Gastroesophageal sphincter (tissue), 4 donors: ENCODE results near the gene IRF2. TPM values are rescaled to one million over a fixed set of nuclear protein-coding genes. Genes with fewer than 3 reads are reported as not detected.

Experiments
- ATAC-seq: fragments of 150-250 bp; one replicate; pipeline ENCODE4 v1.9.1; 2016; ENCODE audit warnings: mild to moderate bottlenecking, moderate library complexity
- H3K27ac ChIP-seq, 4 donors: fragments of 200-600 bp; sonication (generic) in 3 of 4; 1 replicate in 3 of 4; 2 replicates in 1 of 4; pipeline ENCODE4 v1.5.1; 2016 to 2019
- H3K27me3 ChIP-seq: fragments of 200-600 bp; sonication (generic); one replicate; pipeline ENCODE4 v1.5.1; 2019
- H3K36me3 ChIP-seq, 2 donors: fragments of 200-600 bp; sonication (generic); one replicate each; pipeline ENCODE4 v1.5.1; 2019; ENCODE audit warnings: control low read depth in 1 of 2
- H3K4me1 ChIP-seq, 3 donors: fragments of 200-600 bp; sonication (generic); 1 replicate in 2 of 3; 2 replicates in 1 of 3; pipeline ENCODE4 v1.5.1; 2016 to 2019; ENCODE audit warnings: control low read depth in 2 of 3
- H3K4me3 ChIP-seq, 2 donors: fragments of 200-600 bp; sonication (generic); one replicate each; pipeline ENCODE4 v1.5.1; 2019; ENCODE audit warnings: mild to moderate bottlenecking in 1 of 2, moderate library complexity in 1 of 2
- H3K9me3 ChIP-seq, 3 donors: fragments of 200-600 bp; sonication (generic); one replicate each; pipeline ENCODE4 v1.5.1; 2017 to 2019; ENCODE audit warnings: control low read depth in 2 of 3
- EP300 ChIP-seq: sonication (generic); formaldehyde crosslinking; IDR thresholded peaks from one replicate; pipeline ENCODE4 v1.6.1; 2017; ENCODE audit warnings: antibody characterized with exemption, mild to moderate bottlenecking
- POLR2A ChIP-seq, 2 donors: fragments of 450-650 bp; IDR thresholded peaks; one replicate each; pipeline ENCODE4 v1.6.1; 2017; ENCODE audit warnings: antibody characterized with exemption in 2 of 2, mild to moderate bottlenecking in 2 of 2, moderate library complexity in 1 of 2
- POLR2AphosphoS5 ChIP-seq: sonication (generic); formaldehyde crosslinking; IDR thresholded peaks from one replicate; pipeline ENCODE4 v1.6.1; 2017; ENCODE audit warnings: antibody characterized with exemption
- WGBS, 2 donors: methylation state at CpG; one replicate each; pipeline ENCODE4 v1.1.5; 2018; ENCODE audit warnings: low coverage in 1 of 2; 5-methylcytosine and 5-hydroxymethylcytosine counted together
- total RNA-seq, 4 donors: library from RNA; depleted of rRNA; stranded (reverse); fragments of >200 nt; gene quantifications; one replicate each; pipeline ENCODE4 v1.1.0, GENCODE V29; 2016
- TF ChIP-seq, protein P1 (sequence below), 4 experiments: fragments of 200-600 bp in 2 of 4; fragments of 450-650 bp in 2 of 4; sonication (generic) in 1 of 4; IDR thresholded peaks; one replicate each; pipeline ENCODE4 v1.5.1; 2017 to 2019; ENCODE audit warnings: antibody characterized with exemption in 4 of 4, mild to moderate bottlenecking in 2 of 4, moderate library complexity in 2 of 4

IRF2 gene
- total RNA-seq, 4 donors from 2014 or later = 34.1 to 41.7 (median 35.4) TPM

DNA sequence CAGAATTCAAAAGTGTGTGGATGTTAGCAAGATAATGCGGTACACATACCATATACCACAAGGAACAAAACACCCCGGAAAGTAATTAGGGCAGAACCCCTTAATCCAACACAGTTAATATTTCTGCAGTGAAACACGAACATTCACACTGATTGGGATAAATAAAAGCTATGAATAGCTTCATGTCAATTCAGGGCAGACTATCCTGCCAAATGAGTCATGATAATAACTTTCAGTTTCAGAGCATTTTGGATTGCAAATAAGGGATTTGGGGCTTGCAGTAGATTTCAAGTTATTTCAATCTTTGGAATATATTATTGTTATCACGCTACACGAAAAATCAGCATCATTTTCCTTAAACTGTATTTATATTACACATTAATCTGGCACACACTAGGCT lies 24.3 kb downstream of the IRF2 start:
- no peaks in the 10 kb centered on the region for H3K27me3 ChIP-seq
- H3K27ac ChIP-seq = peak overlapping the region in 3 of 4 donors; percentile 80
- peaks cover 0 to 6% of the 10 kb centered on the region in 2 donors for H3K36me3 ChIP-seq
- ATAC-seq = no peak
- no peaks in the 10 kb centered on the region for H3K9me3 ChIP-seq
- no peak for TF ChIP-seq POLR2A (IDR thresholded peaks at IDR 0.05)
- TF ChIP-seq, protein P1, sequence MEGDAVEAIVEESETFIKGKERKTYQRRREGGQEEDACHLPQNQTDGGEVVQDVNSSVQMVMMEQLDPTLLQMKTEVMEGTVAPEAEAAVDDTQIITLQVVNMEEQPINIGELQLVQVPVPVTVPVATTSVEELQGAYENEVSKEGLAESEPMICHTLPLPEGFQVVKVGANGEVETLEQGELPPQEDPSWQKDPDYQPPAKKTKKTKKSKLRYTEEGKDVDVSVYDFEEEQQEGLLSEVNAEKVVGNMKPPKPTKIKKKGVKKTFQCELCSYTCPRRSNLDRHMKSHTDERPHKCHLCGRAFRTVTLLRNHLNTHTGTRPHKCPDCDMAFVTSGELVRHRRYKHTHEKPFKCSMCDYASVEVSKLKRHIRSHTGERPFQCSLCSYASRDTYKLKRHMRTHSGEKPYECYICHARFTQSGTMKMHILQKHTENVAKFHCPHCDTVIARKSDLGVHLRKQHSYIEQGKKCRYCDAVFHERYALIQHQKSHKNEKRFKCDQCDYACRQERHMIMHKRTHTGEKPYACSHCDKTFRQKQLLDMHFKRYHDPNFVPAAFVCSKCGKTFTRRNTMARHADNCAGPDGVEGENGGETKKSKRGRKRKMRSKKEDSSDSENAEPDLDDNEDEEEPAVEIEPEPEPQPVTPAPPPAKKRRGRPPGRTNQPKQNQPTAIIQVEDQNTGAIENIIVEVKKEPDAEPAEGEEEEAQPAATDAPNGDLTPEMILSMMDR (IDR thresholded peaks at IDR 0.05) = no peak
- TF ChIP-seq EP300 = no peak
- TF ChIP-seq POLR2AphosphoS5 = peak; percentile 53
- peaks cover 10 to 97% (median 48%) of the 10 kb centered on the region in 3 donors for H3K4me1 ChIP-seq
- WGBS, 2 donors = 14 to 37% methylated on average over 5 of the region's 5 CpGs
- no peak overlapping the region for H3K4me3 ChIP-seq

DNA sequence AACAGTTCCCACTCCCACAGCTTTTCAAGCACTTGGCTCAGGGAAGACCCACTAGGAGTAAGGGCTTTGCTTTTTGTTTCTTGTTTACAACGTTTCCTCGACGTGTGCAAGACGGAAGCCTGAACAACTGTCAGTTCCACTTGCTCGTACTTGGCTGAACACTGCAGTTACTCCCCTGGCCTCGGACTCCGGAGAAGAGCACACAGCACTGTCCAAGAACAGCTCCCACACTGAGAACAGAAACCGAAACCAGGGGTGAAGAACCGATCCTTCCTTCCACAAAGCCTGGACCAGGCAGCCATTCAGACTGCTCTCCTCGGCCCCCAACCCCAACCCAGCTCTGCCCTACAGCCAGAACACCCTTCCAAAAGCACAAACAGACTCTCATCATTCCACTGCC lies 25.5 kb downstream of the IRF2 start:
- Histone ChIP-seq H3K27me3 (no peaks in the 10 kb centered on the region), H3K4me1 (peaks cover 7 to 98% (median 41%) of the 10 kb centered on the region in 3 donors), H3K27ac (peak overlapping the region; percentile 20 to 80 (median 80)), H3K9me3 (no peaks in the 10 kb centered on the region), H3K36me3 (peaks cover 0 to 6% of the 10 kb centered on the region in 2 donors), H3K4me3 (peak overlapping the region; percentile 28 to 47)
- WGBS, 2 donors = 17 to 38% methylated on average over 1 to 7 of the region's 10 CpGs
- TF ChIP-seq, protein P1 (IDR thresholded peaks at IDR 0.05) = no peak
- no peak for TF ChIP-seq POLR2AphosphoS5
- TF ChIP-seq POLR2A (IDR thresholded peaks at IDR 0.05) = no peak
- TF ChIP-seq EP300 = no peak
- ATAC-seq = peak; percentile 84

DNA sequence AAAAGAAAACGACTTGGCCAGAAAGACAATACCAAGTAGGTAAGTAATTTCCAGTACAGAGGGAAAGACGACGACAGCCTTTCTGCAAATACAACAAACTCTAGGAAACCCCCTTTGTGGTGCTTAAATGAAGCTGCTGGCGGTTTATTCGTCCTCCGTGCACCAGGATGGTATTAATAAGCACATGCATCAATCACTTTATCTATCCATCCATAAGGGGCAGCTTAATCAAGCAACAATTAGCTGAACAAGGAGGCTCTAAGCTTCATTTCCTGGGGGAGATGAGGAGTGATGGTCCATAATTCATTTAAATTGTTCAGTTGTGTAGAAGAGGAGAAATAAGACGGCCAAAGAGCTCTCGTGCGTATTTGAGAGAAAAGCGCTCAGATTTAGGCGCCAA lies 26.2 kb downstream of the IRF2 start:
- no peak for ATAC-seq
- H3K9me3 ChIP-seq = no peaks in the 10 kb centered on the region
- TF ChIP-seq EP300 (no peak), POLR2AphosphoS5 (no peak), POLR2A (IDR thresholded peaks at IDR 0.05) (no peak)
- TF ChIP-seq, protein P1 (IDR thresholded peaks at IDR 0.05) = no peak
- WGBS, 2 donors = 55 to 61% methylated on average over 11 of the region's 11 CpGs
- H3K4me3 ChIP-seq = peak overlapping the region in 1 of 2 donors; percentile 47
- no peaks in the 10 kb centered on the region for H3K27me3 ChIP-seq
- peaks cover under 1 to 93% (median 34%) of the 10 kb centered on the region in 3 donors for H3K4me1 ChIP-seq
- peak overlapping the region in 3 of 4 donors; percentile 80 for H3K27ac ChIP-seq
- H3K36me3 ChIP-seq = peaks cover 0 to 6% of the 10 kb centered on the region in 2 donors

DNA sequence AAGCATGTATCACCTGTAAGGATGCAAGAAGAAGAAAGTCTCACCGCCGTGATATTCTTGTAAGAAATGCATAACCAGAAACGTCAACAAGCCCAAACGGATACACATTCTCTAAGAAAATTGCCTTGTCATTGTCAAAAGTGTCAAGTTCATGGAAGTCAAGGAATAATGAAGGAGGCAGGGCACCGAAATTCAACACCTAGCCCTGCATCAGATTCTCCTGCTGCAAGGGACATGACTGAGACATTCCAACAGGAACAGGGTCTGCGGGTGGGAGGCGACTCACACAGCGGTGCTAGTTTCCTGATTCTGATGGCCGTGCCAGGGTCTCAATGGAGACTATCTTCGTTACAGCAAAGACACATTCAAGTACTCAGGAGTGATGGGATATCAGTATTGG lies 26.7 kb downstream of the IRF2 start:
- Histone ChIP-seq H3K4me1 (peaks cover 0 to 93% (median 31%) of the 10 kb centered on the region in 3 donors), H3K27ac (peak overlapping the region in 2 of 4 donors; percentile 80), H3K4me3 (no peak overlapping the region), H3K9me3 (no peaks in the 10 kb centered on the region), H3K36me3 (peaks cover 0 to 6% of the 10 kb centered on the region in 2 donors), H3K27me3 (no peaks in the 10 kb centered on the region)
- WGBS, 2 donors = 78% methylated on average over 7 to 10 of the region's 10 CpGs
- ATAC-seq = no peak
- no peak for TF ChIP-seq EP300
- no peak for TF ChIP-seq POLR2A (IDR thresholded peaks at IDR 0.05)
- no peak for TF ChIP-seq POLR2AphosphoS5

DNA sequence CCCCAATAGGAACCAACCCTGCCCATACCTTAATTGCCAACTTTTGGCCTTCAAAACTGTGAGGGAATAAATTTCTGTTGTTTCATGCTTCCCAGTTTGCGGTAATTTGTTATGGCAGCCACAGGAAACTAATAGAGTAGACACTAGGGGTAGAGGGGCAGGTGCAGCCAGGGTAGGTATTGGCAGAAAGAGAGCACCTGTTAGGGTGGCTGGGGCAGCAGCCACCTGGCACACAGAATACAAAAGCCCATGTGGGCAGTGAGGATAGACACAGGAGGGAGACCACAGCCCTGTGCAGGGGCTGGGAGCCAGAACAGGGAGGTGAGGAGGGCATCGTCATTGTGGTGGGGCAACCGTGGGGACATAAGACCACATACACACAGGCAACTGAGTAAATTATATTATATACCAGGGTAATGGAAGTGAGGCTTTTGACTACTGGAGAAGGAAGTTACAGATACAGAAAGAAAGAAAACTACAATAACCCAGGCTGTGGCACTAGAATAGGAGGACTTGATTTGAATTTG lies 28.2 kb downstream of the IRF2 start:
- no peaks in the 10 kb centered on the region for H3K27me3 ChIP-seq
- TF ChIP-seq POLR2A (IDR thresholded peaks at IDR 0.05) = no peak
- TF ChIP-seq, protein P1 (IDR thresholded peaks at IDR 0.05) = no peak
- TF ChIP-seq POLR2AphosphoS5 = no peak
- TF ChIP-seq EP300 = no peak
- no peak for ATAC-seq
- 83 to 87% methylated on average over 2 to 3 of the region's 3 CpGs for WGBS, 2 donors
- no peaks in the 10 kb centered on the region for H3K9me3 ChIP-seq
- no peak overlapping the region for H3K27ac ChIP-seq
- H3K36me3 ChIP-seq = no peaks in the 10 kb centered on the region
- no peak overlapping the region for H3K4me3 ChIP-seq
- H3K4me1 ChIP-seq = peaks cover 0 to 93% (median 19%) of the 10 kb centered on the region in 3 donors
